Suprapubic skin (tissue), 4 donors: ENCODE data around the gene MPZL2.

ENCODE experiments used
- CTCF ChIP-seq, 2 donors: fragments of 200-600 bp in 1 of 2; fragments of 450-650 bp in 1 of 2; sonication (generic) in 1 of 2; IDR thresholded peaks; one replicate each; pipeline ENCODE4 v1.5.1; 2016 to 2019; ENCODE audit warnings: antibody characterized with exemption in 2 of 2, mild to moderate bottlenecking in 1 of 2, moderate library complexity in 1 of 2
- POLR2A ChIP-seq, 2 donors: fragments of 450-650 bp; IDR thresholded peaks; one replicate each; pipeline ENCODE4 v1.6.1; 2017; ENCODE audit warnings: antibody characterized with exemption in 2 of 2, mild to moderate bottlenecking in 2 of 2, moderate library complexity in 2 of 2
- POLR2AphosphoS5 ChIP-seq, 3 donors: sonication (generic); formaldehyde crosslinking; IDR thresholded peaks; one replicate each; pipeline ENCODE4 v1.6.1; 2017; ENCODE audit warnings: antibody characterized with exemption in 3 of 3

DNA sequence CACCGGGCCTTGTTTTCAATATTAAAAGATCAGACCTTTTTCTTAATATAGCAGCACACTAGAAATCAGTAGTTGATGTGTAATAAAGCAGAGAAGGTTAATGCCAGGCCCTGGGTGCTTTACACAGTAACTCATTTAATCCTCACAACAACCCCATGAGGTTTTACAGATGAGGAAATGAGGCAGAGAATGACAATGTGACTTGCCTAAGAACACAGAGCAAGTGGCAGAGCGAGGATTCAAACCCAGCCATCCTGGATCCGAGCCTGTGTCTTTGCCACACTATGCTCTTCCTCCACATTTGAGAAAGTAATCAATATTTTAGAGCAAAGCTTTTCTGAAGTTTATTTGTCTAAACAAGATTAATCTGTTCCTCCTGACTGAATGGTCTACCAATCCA lies 46.5 kb downstream of the MPZL2 start:
- no peak for TF ChIP-seq CTCF (IDR thresholded peaks at IDR 0.05)
- no peak for TF ChIP-seq POLR2A (IDR thresholded peaks at IDR 0.05)
- no peak for TF ChIP-seq POLR2AphosphoS5 (IDR thresholded peaks at IDR 0.05)
